Cerebellar cortex (tissue), 1 donor: ENCODE results near the gene HEATR5A.
"Not testable (repeated sequence)": the region's sequence is repeated elsewhere in the genome, so short reads cannot be mapped to it uniquely, and the experiment has no call there.

Experiments
- DNase-seq: peaks from one replicate; pipeline ENCODE4 v3.0.0-alpha.2; 2015; ENCODE audit warnings: low spot score

The HEATR5A gene

GRCh38 chr14:31420319-31421111 lies at the start of gene HEATR5A:
TSS of gene HEATR5A (minus strand) at chr14:31420550. CDS start at chr14:31402975, 17,575 bp downstream.
- DNase-seq: peak; percentile 87

GRCh38 chr14:31466554-31466953 lies 46.2 kb upstream of the HEATR5A start:
- DNase-seq: no peak

GRCh38 chr14:31465111-31465510 lies 44.8 kb upstream of the HEATR5A start:
- no peak for DNase-seq

GRCh38 chr14:31462450-31462849 lies 42.1 kb upstream of the HEATR5A start:
- DNase-seq: not testable (repeated sequence)

- no peak for DNase-seq
These were observed 41.2 kb upstream of the HEATR5A start for GRCh38 chr14:31461545-31461944.

GRCh38 chr14:31457665-31458659 lies 37.6 kb upstream of the HEATR5A start:
- DNase-seq: peak; percentile 4

GRCh38 chr14:31456841-31457664 lies 36.7 kb upstream of the HEATR5A start, which contains the start of gene DTD2:
TSS of gene DTD2 (minus strand) at chr14:31457506. CDS start at chr14:31457393, 113 bp downstream.
- peak; percentile 97 for DNase-seq

- DNase-seq: peak; percentile 68
These were observed 29.7 kb upstream of the HEATR5A start for GRCh38 chr14:31449971-31450610.

- no peak for DNase-seq
These were observed 28.8 kb upstream of the HEATR5A start for GRCh38 chr14:31449136-31449535.

GRCh38 chr14:31445703-31446102 lies 25.4 kb upstream of the HEATR5A start:
- no peak for DNase-seq

- DNase-seq: no peak
These were observed 21.9 kb upstream of the HEATR5A start for GRCh38 chr14:31442284-31442683.

GRCh38 chr14:31441273-31442111 lies 21.1 kb upstream of the HEATR5A start:
- DNase-seq: no peak

- no peak for DNase-seq
These were observed 19.9 kb upstream of the HEATR5A start for GRCh38 chr14:31440280-31440679.

- no peak for DNase-seq
These were observed 19.2 kb upstream of the HEATR5A start for GRCh38 chr14:31439561-31439960.

- not testable (repeated sequence) for DNase-seq
These were observed 16.8 kb upstream of the HEATR5A start for GRCh38 chr14:31437045-31437691.

GRCh38 chr14:31435276-31435675 lies 14.9 kb upstream of the HEATR5A start:
- DNase-seq: peak; percentile 76

- no peak for DNase-seq
These were observed 10.4 kb upstream of the HEATR5A start for GRCh38 chr14:31430634-31431264.

GRCh38 chr14:31429791-31430190 lies 9.4 kb upstream of the HEATR5A start:
- DNase-seq: no peak

- DNase-seq: no peak
These were observed 7.7 kb upstream of the HEATR5A start for GRCh38 chr14:31428011-31428410.
